ENCODE measurements around the gene KRTAP8-1. TPM values are rescaled to one million over a fixed set of nuclear protein-coding genes. Genes with fewer than 3 reads are reported as not detected.

Gene KRTAP8-1, protein sequence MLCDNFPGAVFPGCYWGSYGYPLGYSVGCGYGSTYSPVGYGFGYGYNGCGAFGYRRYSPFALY
- not detected in 2 replicates for total RNA-seq

DNA sequence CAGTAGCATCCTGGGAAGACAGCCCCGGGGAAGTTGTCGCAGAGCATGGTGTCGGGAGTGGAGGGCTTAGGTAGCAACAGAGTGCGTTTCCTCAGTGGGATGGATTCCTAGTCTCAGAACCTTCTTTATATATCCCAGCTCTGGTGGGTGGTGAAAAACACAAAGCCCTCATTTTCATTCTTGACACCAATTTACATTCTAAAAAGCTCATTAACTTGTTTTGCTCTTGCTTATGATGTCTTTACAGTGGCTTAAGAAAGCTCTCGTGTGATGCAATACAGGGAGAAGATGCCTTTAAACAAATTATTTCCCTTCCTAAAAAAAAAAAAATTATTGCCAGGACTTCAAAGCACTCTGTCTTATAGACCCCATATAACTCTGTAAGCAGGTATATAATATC lies at the start of gene KRTAP8-1:
Gene KRTAP8-1, minus strand, starts transcription at position 101 of the 400 bp plus-strand sequence. Its CDS starts 54 bp downstream, at position 47.
- Mint-ChIP-seq H3K27ac (no peak within 1 kb of the TSS), H3K27me3 (no peaks in the 10 kb centered on the region), H3K4me3 (no peak within 1 kb of the TSS), H3K4me1 (no peaks in the 10 kb centered on the region), H3K36me3 (ENCODE audit: low read depth) (no peaks in the 10 kb centered on the region), H3K9me3 (no peaks in the 10 kb centered on the region)
- TF ChIP-seq, protein P1, sequence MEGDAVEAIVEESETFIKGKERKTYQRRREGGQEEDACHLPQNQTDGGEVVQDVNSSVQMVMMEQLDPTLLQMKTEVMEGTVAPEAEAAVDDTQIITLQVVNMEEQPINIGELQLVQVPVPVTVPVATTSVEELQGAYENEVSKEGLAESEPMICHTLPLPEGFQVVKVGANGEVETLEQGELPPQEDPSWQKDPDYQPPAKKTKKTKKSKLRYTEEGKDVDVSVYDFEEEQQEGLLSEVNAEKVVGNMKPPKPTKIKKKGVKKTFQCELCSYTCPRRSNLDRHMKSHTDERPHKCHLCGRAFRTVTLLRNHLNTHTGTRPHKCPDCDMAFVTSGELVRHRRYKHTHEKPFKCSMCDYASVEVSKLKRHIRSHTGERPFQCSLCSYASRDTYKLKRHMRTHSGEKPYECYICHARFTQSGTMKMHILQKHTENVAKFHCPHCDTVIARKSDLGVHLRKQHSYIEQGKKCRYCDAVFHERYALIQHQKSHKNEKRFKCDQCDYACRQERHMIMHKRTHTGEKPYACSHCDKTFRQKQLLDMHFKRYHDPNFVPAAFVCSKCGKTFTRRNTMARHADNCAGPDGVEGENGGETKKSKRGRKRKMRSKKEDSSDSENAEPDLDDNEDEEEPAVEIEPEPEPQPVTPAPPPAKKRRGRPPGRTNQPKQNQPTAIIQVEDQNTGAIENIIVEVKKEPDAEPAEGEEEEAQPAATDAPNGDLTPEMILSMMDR (IDR thresholded peaks at IDR 0.05) = no peak
- intact Hi-C loops (cut with micrococcal nuclease) = no loop called here
- CTCF ChIA-PET = no interaction called here
- ATAC-seq (ENCODE audit: low read depth) (no peak), DNase-seq (no peak)
- POLR2A ChIA-PET = no interaction called here

DNA sequence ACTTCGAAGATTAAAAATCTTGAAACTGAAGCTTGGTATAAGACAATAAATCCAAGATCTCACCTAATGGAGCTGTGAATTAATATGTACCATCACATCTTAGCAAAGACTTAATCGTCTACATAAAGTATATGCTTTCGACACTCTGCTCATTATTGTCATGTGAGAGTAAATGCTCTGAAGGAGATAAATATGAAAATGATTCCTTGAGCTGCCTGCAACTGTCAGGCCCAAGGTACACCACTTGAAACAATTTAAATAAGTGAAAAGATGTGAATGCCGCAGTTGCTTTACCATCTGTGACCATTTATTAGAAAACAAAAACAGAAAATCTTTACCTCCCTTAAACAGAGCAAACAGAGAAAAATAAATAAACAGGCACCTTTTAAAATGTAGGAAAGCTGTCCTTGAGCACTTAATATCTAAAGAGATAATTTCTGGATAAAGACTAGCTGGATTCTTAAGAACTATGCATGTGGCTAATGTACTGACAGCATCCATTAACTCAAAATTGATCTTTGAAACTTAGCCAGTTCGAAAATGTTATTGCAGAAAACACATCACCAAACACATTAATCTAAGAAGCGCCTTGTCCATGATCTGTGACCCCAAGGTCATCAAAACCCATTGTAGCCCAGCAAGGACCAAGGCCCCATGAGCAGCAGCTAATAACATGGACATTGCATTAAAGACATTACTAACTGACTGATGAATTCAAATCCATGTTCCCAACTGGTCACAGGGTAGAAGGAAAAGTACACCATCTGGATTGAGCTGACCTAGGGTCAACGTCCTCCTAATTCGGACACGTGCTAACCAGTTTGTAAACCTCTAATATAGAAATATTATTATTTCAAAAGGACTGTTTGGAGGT lies 34.8 kb upstream of the KRTAP8-1 start:
- TF ChIP-seq, protein P1 (IDR thresholded peaks at IDR 0.05) = no peak
- DNase-seq (no peak), ATAC-seq (ENCODE audit: low read depth) (no peak)
- Mint-ChIP-seq H3K4me1 (no peaks in the 10 kb centered on the region), H3K27ac (no peak overlapping the region), H3K4me3 (no peak overlapping the region), H3K27me3 (no peaks in the 10 kb centered on the region), H3K36me3 (ENCODE audit: low read depth) (no peaks in the 10 kb centered on the region), H3K9me3 (no peaks in the 10 kb centered on the region)
- POLR2A ChIA-PET = no interaction called here
- intact Hi-C loops (cut with micrococcal nuclease) = no loop called here
- CTCF ChIA-PET = no interaction called here

DNA sequence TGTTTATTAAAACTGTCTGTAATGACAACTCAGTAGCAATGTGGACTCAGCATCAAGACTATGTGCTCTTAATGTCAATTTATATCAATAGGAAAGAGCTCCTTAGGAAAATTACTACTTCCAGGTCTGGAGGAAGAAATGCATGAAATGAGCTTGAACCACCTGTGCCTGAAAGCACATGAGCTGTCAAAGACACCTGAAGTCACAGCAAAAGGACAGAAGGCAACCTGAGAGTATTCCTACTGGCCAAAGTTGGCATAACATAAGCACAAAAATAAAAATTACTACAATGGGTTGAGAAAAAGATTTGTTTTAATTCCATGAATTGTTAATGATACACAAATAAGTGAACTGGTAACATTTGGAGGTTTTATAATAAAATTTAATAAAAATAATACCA lies 29.9 kb upstream of the KRTAP8-1 start:
- H3K4me3 Mint-ChIP-seq = no peak overlapping the region
- no peaks in the 10 kb centered on the region for H3K9me3 Mint-ChIP-seq
- TF ChIP-seq, protein P1 (IDR thresholded peaks at IDR 0.05) = no peak
- CTCF ChIA-PET = no interaction called here
- intact Hi-C loops (cut with micrococcal nuclease) = no loop called here
- H3K36me3 Mint-ChIP-seq (ENCODE audit: low read depth) = no peaks in the 10 kb centered on the region
- no peak overlapping the region for H3K27ac Mint-ChIP-seq
- DNase-seq (no peak), ATAC-seq (ENCODE audit: low read depth) (no peak)
- H3K4me1 Mint-ChIP-seq = no peaks in the 10 kb centered on the region
- POLR2A ChIA-PET = no interaction called here
- H3K27me3 Mint-ChIP-seq = no peaks in the 10 kb centered on the region

DNA sequence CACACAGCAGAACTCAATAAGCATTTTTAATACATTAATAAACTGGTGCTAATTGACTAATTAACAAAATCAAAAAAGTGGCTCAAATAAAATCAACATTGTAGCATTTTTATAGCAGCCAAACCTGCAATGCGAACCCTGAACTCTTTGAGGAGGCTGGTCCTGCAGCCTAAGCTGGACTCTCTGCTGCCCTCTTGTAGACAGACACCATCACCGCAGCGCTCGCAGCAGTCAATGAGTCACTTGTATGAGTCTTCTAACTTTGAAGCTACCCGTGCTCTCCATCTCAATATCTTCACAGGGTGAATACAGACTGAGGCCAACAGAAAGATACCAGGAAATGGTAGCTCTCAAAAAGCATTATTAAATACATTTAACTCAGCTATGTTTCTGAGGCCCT lies 26.2 kb upstream of the KRTAP8-1 start:
- Mint-ChIP-seq H3K27me3 (no peaks in the 10 kb centered on the region), H3K27ac (no peak overlapping the region), H3K4me3 (no peak overlapping the region), H3K36me3 (ENCODE audit: low read depth) (no peaks in the 10 kb centered on the region), H3K4me1 (no peaks in the 10 kb centered on the region), H3K9me3 (no peaks in the 10 kb centered on the region)
- DNase-seq = no peak
- TF ChIP-seq, protein P1 (IDR thresholded peaks at IDR 0.05) = no peak
- intact Hi-C loops (cut with micrococcal nuclease) = no loop called here
- ChIA-PET POLR2A (no interaction called here), CTCF (no interaction called here)
- no peak for ATAC-seq (ENCODE audit: low read depth)

DNA sequence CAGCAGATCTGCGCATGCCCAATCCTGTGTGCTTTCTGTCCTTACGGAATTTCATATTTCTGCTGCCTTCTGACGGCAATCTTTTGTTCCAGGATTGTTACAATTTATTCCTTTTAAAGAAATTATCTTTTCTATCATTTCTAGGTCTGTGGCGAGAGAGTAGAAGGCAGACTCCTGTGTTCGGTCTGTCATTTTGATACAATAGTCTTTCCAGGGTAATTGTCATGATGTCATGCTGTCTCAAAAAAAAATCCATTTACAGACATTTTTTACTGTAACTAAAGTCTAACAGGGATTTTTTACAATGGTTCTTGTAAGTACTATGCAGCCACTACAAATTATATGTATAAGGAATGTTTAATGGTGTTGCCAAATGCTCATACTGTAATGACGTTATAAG lies 25.5 kb upstream of the KRTAP8-1 start:
- TF ChIP-seq, protein P1 (IDR thresholded peaks at IDR 0.05) = no peak
- ATAC-seq (ENCODE audit: low read depth) = no peak
- POLR2A ChIA-PET = no interaction called here
- intact Hi-C loops (cut with micrococcal nuclease) = no loop called here
- Mint-ChIP-seq H3K4me3 (no peak overlapping the region), H3K27ac (no peak overlapping the region), H3K9me3 (no peaks in the 10 kb centered on the region), H3K27me3 (no peaks in the 10 kb centered on the region), H3K4me1 (no peaks in the 10 kb centered on the region), H3K36me3 (ENCODE audit: low read depth) (no peaks in the 10 kb centered on the region)
- CTCF ChIA-PET = no interaction called here
- DNase-seq = no peak

All from activated B cell treated with CpG ODN at 0.5 μM for 24 hours (primary cell).